Osteoblast (primary cell): ENCODE results near the gene TSEN54. TPM values are rescaled to one million over a fixed set of nuclear protein-coding genes. Genes with fewer than 3 reads are reported as not detected.

Source experiments
- DNase-seq: peaks from one replicate; pipeline ENCODE4 v3.0.0; 2011; ENCODE audit warnings: low spot score, mixed read lengths; ENCODE audit not compliant: insufficient read length; ENCODE audit errors: missing footprints
- H2AFZ ChIP-seq: 2 replicates; pipeline ENCODE4 v1.6.0; 2011; ENCODE audit warnings: mild to moderate bottlenecking, low read length
- H3K27ac ChIP-seq: 2 replicates; pipeline ENCODE4 v1.5.1; 2011; ENCODE audit warnings: mild to moderate bottlenecking, low read depth, low read length, moderate library complexity
- H3K27me3 ChIP-seq: 2 replicates; pipeline ENCODE4 v1.6.0; 2012; ENCODE audit warnings: mild to moderate bottlenecking, control low read depth, inconsistent platforms, low read length, moderate library complexity; ENCODE audit not compliant: insufficient read depth
- H3K36me3 ChIP-seq: 2 replicates; pipeline ENCODE4 v1.5.1; 2011; ENCODE audit warnings: mild to moderate bottlenecking, low read length, control low read depth, moderate library complexity; ENCODE audit not compliant: insufficient read depth
- H3K4me1 ChIP-seq: 2 replicates; pipeline ENCODE4 v1.5.1; 2011; ENCODE audit warnings: mild to moderate bottlenecking, low read length, control low read depth, moderate library complexity; ENCODE audit not compliant: insufficient read depth
- H3K4me2 ChIP-seq: 2 replicates; pipeline ENCODE4 v1.6.0; 2011; ENCODE audit warnings: mild to moderate bottlenecking, low read length; ENCODE audit not compliant: insufficient read depth
- H3K4me3 ChIP-seq: fragments of 200-600 bp; sonication (generic); 3 replicates; pipeline ENCODE4 v1.5.1; 2012; ENCODE audit warnings: mild to moderate bottlenecking, low read length, inconsistent platforms; ENCODE audit not compliant: insufficient read depth
- H3K79me2 ChIP-seq: 2 replicates; pipeline ENCODE4 v1.6.0; 2012; ENCODE audit warnings: mild to moderate bottlenecking, low read length, control low read depth, inconsistent platforms; ENCODE audit not compliant: insufficient read depth
- H3K9me3 ChIP-seq: 2 replicates; pipeline ENCODE4 v1.5.1; 2011; ENCODE audit warnings: low read depth, low read length, control low read depth
- H4K20me1 ChIP-seq: 2 replicates; pipeline ENCODE4 v1.6.0; 2012; ENCODE audit warnings: mild to moderate bottlenecking, low read length, control low read depth; ENCODE audit not compliant: insufficient read depth
- CTCF ChIP-seq: IDR thresholded peaks from 2 replicates; pipeline ENCODE4 v1.5.1; 2011; ENCODE audit warnings: mild to moderate bottlenecking, low read depth, low read length, moderate library complexity; ENCODE audit errors: extremely low read depth
- total RNA-seq: library from RNA; depleted of rRNA; stranded (reverse); fragments of >200 nt; gene quantifications from 2 replicates; pipeline ENCODE4 v1.2.3, GENCODE V29; 2012

Gene TSEN54
- total RNA-seq, 1 donor, result 10.9 TPM

GRCh38 chr17:75499313-75500022 is 16.9 kb upstream of the TSEN54 start:
- no peak overlapping the region for H3K4me3 ChIP-seq
- peaks cover 11% of the 10 kb centered on the region for H3K36me3 ChIP-seq
- TF ChIP-seq CTCF, result no peak
- H3K4me2 ChIP-seq, result no peak overlapping the region
- H2AFZ ChIP-seq, result no peak overlapping the region
- H3K27me3 ChIP-seq, result no peaks in the 10 kb centered on the region
- no peak overlapping the region for H3K27ac ChIP-seq
- H3K4me1 ChIP-seq, result no peaks in the 10 kb centered on the region
- H3K79me2 ChIP-seq, result no peaks in the 10 kb centered on the region
- no peak for DNase-seq
- H4K20me1 ChIP-seq, result peaks cover 3% of the 10 kb centered on the region
- H3K9me3 ChIP-seq, result no peaks in the 10 kb centered on the region

- H4K20me1 ChIP-seq, result peaks cover 3% of the 10 kb centered on the region
- no peak for DNase-seq
- H3K27me3 ChIP-seq, result no peaks in the 10 kb centered on the region
- no peak overlapping the region for H3K4me2 ChIP-seq
- no peak for TF ChIP-seq CTCF
- H3K4me1 ChIP-seq, result no peaks in the 10 kb centered on the region
- no peak overlapping the region for H3K27ac ChIP-seq
- no peak overlapping the region for H3K4me3 ChIP-seq
- H3K9me3 ChIP-seq, result no peaks in the 10 kb centered on the region
- no peak overlapping the region for H2AFZ ChIP-seq
- H3K36me3 ChIP-seq, result peaks cover 11% of the 10 kb centered on the region
- H3K79me2 ChIP-seq, result no peaks in the 10 kb centered on the region
Measured at GRCh38 chr17:75500419-75501216, 15.7 kb upstream of the TSEN54 start.

- no peaks in the 10 kb centered on the region for H3K27me3 ChIP-seq
- no peaks in the 10 kb centered on the region for H3K79me2 ChIP-seq
- H3K27ac ChIP-seq, result no peak overlapping the region
- H3K4me2 ChIP-seq, result no peak overlapping the region
- H4K20me1 ChIP-seq, result peaks cover 3% of the 10 kb centered on the region
- H3K36me3 ChIP-seq, result peaks cover 13% of the 10 kb centered on the region
- no peak overlapping the region for H2AFZ ChIP-seq
- H3K4me1 ChIP-seq, result no peaks in the 10 kb centered on the region
- no peak for TF ChIP-seq CTCF
- no peaks in the 10 kb centered on the region for H3K9me3 ChIP-seq
- no peak overlapping the region for H3K4me3 ChIP-seq
- no peak for DNase-seq
Measured at GRCh38 chr17:75501378-75502071, 14.8 kb upstream of the TSEN54 start.
